Kidney capillary endothelial cell (primary cell): ENCODE data around the gene ODF2.
A peak's percentile ranks its signal among the peaks of the same experiment; 100 is the strongest.
"Not testable (repeated sequence)": the region's sequence is repeated elsewhere in the genome, so short reads cannot be mapped to it uniquely, and the experiment has no call there.

Experiments
- DNase-seq: peaks from one replicate; pipeline ENCODE4 v3.0.0-alpha.2; 2018; ENCODE audit warnings: low spot score

The ODF2 gene

DNA sequence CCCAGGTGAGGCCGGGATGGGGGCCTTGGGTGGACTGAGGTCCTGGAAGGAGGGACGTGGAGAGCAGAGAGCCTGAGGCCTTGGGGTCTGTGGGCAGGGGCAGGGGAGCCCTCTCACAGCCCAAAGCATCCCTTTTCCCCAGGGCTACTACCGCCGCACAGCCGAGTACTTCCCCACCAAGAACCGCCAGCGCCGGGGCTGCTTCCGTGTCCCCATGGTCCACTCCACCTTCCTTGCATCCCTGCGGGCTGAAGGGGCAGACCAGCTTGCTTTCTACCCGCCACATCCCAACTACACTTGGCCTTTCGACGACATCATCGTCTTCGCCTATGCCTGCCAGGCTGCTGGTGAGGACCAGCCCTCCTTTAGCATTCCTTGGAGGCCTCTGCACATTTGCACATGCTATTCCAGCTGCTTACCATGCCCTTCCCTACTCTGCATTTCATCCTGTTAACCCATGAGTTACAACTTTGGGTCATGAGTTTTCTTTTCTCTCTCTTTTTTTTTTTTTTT, 31.5 kb upstream of the ODF2 start:
- no peak for DNase-seq

DNA sequence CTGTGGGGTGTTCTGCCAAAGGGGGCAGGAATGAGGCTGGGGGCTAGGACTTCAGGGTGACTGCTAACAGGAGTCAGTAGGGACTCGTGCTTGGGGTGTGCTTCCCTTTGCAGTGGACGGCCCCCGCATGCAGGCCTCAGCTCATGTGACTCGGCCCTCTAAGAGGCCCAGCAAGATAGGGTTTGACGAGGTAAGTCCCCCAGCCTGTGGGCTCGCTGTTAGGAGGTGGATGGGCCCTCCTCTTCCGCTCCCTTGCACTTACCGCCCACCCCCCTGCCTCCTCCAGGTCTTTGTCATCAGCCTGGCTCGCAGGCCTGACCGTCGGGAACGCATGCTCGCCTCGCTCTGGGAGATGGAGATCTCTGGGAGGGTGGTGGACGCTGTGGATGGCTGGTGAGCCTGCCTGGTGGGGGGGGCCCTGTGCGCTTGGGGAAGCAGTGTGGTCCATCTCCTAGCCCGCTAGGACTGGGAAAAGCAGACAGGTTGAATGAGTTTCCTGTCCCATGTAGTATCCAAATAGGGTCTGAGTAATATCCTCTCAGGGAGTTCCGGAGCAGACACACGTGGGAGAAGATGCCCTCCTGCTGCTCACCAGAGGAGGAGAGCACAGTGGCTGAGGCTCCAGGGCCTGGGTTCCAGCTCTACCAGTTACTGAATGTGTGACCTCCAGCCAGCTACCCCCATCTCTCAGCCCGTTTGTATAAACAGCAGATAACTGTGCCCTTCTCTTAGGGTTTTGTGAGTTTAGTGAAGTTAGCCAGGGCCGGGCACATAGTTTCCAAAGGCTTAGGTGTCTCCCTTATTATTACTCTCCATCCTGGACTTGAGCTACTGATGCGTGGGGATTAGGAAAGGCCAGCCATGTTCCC, 26.9 kb upstream of the ODF2 start:
- DNase-seq: peak; percentile 92

DNA sequence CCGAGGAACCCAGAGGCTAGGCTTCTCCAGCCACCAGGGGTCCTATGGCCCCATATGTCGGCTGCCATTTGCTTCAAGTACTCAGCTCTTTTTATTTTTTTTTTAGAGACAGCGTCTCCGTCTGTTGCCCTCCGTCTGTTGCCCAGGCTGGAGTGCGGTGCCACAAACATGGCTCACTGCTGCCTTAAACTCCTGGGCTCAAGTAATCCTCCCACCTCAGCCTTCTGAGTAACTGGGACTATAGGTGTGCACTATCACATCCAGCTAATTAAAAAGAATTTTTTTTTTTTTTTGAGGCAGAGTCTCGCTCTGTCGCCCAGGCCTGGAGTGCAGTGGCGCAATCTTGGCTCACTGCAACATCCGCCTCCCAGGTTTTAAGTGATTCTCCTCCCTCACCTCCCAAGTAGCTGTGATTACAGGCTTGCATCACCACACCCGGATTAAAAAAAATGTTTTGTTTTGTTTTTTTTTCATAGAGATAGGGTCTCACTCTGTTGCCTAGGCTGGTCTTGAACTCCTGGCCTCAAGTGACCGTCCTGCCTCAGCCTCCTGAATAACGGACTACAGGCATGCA, 26.2 kb upstream of the ODF2 start:
- no peak for DNase-seq

DNA sequence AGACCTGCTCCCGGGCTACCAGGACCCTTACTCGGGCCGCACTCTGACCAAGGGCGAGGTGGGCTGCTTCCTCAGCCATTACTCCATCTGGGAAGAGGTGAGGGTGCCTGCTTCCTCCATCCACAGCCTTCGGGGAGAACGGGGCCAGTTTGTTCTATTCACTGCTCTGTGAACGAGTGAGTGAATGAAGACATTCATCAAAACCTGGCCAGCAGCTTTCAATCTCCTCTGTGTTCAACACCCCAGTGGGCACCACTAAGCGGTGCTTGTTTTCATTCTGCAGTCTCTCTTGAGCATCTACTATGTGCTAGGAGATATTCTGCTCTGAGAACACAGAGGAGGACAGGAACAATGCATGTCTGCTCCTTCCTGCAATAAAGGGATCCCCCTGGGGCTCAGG, 24.6 kb upstream of the ODF2 start:
- DNase-seq: no peak

DNA sequence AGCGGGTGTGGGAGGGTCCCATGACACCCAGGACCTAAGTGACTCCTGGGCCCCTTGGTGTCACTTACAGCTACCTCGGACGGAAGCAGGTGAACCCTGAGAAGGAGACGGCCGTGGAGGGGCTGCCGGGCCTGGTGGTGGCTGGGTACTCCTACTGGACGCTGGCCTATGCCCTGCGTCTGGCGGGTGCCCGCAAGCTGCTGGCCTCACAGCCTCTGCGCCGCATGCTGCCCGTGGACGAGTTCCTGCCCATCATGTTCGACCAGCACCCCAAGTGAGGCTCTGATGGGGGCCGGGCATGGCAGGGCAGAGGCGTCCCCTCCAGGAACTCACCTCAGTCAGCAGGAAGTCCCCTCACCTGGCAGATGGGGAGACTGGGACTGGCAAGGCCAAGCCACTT, 21.5 kb upstream of the ODF2 start:
- no peak for DNase-seq

DNA sequence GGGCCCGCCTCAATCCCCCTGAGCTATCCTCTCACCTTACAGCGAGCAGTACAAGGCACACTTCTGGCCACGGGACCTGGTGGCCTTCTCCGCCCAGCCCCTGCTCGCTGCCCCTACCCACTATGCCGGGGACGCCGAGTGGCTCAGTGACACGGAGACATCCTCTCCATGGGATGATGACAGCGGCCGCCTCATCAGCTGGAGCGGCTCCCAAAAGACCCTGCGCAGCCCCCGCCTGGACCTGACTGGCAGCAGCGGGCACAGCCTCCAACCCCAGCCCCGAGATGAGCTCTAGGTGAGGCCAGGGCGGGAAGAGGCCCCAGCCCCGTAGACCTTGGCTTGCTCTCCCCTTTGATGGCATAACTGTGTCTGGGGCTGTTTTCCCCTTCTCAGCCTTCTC, 20.2 kb upstream of the ODF2 start:
- DNase-seq: no peak

DNA sequence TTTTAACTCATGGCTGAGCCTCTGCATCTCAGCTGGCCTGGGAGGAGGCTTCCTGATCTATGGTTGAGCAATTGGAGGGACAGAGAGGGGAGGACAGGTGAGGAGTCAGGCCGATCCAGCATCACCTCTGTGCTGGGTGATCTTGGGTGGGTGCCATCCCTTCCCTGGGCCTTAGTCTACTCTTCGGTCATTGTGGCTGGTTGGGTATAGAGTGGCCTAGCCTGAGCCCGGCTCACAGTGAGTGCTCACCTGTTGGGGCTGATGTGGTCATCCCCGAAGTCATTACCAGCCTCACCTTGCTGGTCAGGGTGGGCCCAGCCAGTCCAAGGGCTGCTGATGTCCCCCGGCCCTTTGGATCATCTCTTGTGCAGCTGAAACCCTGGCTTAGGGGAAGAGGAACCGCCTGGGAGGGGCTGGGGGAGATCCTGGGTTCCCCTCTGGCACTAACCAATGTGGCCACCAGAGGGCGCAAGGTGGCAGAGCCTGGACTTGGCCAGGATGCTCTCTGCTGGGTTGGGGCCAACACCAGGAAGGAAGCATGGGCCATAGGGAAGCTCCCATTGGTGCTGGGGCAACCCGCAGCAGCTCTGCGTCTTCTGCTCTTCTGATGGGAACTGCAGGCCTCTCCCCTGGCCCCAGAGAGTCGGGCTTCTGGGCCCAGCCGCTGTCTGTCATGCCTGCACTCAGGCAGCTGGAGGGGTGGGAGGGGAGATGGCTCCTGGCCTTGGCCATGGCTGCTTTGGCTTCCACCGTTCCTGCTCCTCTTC, 17.3 kb upstream of the ODF2 start:
- peak; percentile 76 for DNase-seq

DNA sequence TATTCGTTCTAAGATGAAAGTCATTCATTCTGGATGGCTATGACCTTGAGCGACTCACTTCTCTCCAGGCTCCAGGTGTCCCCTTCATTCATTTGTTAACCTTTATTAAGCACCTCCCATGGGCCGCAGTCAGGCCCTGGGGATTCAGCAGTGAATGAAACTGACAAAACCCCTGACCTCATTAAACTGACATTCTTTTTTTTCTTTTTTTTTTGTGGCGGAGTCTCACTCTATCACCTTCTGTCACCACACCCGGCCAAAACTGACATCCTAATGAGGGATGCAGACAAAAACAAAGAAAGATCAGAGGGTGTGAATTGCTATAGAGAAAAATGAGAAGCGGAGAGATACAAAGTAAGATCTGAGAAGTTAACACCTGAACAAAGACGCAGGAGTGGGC, 16.5 kb upstream of the ODF2 start:
- DNase-seq: no peak

DNA sequence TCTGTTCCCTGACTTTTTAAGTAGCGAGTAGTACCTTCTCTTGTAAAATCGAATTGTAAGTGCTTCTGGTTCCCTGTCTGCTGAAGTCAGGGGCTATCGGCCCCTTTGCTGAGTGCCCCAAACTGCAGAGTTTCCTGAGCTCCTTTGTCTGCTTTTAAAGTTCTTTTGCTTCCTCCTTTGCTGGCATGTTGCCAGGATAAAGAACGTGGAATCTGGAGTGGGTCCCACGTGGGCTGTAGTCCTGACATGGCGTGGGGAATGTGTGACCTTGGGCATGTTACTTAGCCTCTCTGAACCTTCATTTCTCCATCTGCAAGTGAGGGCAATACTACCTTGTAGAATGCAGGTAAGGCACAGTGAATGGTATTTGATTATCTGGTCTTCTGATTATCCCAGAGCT, 13.7 kb upstream of the ODF2 start:
- DNase-seq: no peak

DNA sequence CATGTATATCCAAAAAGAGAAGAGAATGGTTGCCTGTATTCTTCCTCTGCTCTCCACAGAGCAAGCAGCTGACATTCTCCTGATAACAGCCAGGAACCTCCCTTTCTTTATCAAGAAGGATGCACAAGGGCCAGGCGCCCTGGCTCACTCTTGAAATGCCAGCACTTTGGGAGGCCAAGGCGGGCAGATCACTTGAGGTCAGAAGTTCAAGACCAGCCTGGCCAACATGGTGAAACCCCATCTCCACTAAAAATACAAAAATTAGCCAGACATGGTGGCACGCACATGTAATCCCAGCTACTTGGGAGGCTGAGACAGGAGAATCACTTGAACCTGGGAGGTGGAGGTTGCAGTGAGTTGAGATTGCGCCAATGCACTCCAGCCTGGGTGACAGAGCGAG, 9.3 kb upstream of the ODF2 start:
- not testable (repeated sequence) for DNase-seq

DNA sequence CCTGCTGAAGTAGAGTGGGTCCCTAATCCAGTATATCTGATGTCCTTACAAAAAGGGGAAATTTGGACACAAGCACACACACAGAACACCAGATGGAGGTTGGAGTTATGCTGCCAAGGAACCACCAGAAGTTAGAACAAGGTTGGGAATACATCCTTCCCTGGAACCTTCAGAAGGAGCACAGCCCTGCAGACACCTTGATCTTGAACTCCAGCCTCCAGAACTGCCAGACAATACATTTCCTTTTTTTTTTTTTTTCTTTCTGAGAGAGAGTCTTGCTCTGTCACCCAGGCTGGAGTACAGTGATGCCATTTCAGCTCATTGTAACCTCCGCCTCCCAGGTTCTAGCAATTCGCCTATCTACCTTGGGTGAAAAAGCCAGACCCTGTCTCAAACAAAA, 7.1 kb upstream of the ODF2 start:
- no peak for DNase-seq

DNA sequence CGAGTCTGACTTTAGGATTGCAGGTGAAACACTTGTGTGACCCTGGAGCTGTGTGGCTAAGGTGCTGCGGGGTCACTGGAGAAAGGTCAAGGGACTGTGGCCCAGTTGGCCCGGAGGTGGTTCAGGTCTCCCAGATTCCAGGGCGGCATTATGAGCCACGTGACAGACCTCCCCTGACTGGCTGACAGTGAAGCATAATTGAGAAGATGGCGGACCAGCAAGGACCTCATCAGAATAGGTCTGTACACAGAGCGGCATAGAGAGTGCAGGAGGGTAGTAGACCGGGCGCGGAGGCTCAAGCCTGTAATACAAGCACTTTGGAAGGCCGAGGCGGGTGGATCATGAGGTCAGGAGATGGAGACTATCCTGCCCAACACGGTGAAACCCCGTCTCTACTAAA, 815 bp upstream of the ODF2 start:
- no peak for DNase-seq

DNA sequence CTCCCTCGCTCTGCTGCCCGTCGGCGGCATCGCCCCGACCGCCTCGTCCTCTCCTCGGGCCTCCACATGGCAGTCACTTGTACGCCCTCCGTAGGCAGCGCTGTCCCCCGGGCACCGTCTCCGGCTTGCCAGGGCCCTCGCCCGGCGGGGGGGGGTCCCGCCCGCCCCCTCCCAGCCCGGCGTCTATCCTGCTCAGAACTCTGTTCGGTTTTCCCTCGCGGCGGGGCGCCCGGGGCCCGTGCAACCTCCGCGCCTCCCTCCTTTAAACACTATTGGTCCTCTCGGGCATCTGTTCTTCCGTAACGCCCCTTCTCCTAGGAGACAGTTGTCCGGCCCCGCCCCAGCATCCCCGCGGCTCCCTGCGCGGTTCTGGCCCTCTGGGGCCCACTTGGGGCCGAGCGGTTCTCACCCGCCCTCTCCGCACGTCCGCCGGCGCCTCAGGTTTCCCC, 831 bp downstream of the ODF2 start:
- DNase-seq: peak; percentile 55

DNA sequence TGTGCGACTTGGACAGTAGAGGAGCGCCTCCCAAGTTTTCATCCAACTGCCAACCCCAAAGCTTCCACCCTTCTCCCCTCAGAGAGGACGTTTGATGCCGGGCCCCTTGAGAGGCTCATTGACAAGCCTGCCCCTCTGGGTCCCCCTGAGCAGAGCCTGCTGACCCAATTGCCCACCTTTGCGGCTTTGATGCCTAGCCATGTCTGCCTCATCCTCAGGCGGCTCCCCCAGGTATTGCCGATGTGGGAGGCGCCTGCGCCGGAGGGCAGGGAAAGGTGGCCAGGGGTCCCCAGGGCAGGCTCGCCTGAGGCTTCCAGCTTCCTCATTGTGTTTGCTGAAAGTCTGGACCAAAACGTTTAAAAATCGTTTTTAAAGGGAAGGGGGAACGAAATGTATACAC, 1.4 kb downstream of the ODF2 start:
- no peak for DNase-seq

DNA sequence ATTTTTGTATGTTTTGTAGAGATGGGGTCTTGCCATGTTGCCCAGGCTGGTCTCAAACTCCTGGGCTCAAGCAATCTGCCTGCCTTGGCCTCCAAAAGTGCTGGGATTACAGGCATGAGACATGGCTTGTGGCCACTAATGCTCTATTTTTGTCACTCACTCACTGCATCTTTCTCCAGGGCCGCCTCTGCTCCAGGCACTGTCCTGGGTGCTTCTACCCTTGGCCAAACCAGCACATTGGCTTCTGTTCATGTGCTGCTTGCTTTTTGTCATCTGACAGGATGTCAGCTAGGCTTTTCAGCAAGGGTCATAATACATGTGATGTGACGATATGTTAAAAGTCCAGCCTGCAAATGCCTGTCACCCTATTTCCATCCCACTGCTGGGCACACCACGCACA, 3.2 kb downstream of the ODF2 start:
- no peak for DNase-seq

DNA sequence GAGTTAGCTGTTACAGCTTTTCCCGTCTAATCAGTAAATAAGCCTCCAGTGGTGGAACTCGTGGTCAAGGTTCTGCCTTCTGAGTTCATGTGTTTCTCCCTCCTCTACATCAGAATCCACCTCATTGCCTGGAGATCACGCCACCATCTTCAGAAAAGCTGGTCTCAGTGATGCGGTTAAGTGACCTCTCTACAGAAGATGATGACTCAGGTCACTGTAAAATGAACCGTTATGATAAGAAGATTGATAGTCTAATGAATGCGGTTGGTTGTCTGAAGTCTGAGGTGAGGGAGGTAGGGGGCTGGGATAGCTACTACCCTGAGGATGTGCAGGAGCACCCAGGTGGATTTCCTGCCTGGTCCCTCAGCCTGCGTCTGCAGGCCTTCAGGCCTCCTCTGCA, 13.3 kb downstream of the ODF2 start:
- no peak for DNase-seq

DNA sequence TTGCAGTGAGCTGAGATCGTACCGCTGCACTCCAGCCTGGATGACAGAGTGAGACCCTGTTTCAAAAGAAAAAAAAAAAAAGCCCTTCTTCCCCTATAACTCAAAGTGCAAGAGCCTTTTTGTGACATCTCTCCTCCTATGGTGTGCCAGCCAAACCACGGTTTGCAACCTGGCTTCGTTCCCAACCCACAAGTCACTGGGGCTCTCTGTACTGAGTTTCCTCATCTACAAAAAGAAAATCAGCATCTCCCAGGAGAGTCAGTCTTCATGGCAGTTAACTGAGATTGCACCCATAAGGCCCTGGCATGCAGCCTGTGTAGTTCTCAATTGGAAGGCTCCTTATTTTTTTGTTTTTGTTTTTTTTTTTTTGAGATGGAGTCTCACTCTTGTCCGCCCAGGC, 14.8 kb downstream of the ODF2 start:
- DNase-seq: no peak

DNA sequence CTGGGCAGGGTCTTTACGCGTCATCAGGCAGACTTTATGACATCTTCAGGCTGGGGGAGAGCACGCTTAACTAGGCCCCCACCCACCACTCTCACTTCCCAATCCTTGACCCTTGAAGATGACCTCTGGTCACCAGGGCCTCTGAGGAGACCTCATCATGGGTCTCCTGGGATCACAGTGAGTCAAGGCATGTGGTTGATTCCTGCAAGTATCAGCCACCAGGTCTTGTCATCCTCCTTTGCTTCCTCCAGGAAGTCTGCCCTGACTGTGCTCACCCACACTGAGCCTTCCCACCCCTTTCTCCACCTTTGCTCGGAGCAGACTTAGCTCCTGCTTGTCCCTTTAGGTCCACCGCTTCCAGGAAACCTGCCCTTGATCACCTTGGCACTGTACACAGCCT, 17.3 kb downstream of the ODF2 start:
- DNase-seq: no peak

DNA sequence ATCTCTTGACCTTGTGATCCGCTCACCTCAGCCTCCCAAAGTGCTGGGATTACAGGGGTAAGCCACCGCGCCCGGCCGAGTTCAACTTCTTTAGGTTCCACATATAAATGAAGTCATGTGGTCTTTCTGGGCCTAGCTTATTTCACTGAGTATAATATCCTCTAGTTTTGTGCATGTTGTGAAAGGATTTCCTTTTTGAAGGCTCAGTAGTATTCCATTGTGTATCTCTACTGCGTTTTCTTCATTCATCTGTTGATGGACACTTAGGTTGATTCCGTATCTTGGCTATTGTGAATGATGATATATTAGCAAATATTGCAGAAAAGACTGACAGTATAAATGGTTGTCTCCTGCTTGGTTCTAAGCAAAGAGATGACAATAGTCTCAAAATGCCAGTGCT, 20.1 kb downstream of the ODF2 start:
- no peak for DNase-seq

DNA sequence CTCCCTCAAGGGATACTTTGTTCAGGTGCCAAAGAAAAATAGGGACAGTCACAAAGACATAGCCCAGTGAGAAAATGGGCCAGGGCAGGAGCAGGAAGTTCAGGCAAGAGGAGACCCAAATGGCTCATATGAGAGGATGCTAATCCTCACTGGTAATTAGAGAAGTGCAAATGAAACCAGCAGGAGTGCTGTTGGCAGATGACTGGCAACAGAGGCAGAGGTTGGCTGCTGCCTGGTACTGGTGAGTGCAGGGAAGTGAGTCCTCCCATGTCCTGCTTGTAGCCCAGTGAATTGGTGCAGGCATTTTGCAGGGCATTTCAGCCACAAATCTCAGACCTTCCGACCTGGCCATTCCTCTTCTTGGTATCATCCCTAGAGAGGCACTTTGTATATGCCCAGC, 23.5 kb downstream of the ODF2 start:
- DNase-seq: no peak

DNA sequence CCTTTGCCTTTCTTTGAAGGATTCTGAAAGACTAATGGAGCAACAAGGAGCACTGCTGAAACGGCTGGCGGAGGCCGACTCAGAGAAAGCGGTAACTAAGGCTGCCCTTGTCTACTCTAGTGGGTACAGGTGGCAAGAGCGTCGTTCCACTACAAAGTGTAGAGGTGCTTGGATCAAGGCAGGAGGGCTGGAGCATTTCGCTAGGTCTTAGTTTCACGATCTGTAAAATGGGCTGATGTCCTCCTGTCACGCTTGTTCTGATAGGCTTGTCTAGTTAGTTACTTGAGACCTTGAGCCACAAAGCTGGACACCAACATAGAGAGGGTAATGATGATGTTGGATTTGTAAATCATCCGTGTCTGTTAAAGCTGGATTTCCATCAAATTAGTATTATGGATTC, 25.8 kb downstream of the ODF2 start:
- no peak for DNase-seq

DNA sequence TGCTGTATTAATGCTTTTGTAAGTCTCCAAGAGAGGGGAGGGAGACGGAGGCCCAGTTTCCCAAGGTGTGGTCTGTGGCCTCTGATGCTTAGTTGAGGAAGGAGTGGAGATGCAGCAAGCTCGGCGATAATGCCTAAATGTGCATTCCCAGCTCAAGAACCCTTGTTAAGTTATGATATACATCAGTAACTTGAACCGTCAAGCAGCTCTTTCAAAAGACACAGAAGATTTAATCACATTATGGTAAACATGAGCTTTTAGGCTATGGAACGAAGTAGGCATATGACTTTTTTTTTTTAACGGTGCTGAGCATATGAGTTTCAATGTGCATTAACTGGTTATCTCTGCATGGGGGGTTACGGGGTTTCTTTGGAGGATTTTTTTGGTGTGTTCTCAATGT, 26.4 kb downstream of the ODF2 start:
- no peak for DNase-seq
